Ishikawa (cell line): ENCODE results near the gene DEFB115.

Experiments used
- CEBPB ChIP-seq: IDR thresholded peaks from 2 replicates; pipeline ENCODE4 v1.6.1; 2012
- CREB1 ChIP-seq: IDR thresholded peaks from 2 replicates; pipeline ENCODE4 v1.6.1; 2012; ENCODE audit warnings: low read depth
- EGR1 ChIP-seq: IDR thresholded peaks from 2 replicates; pipeline ENCODE4 v1.6.1; 2012
- EP300 ChIP-seq: IDR thresholded peaks from 2 replicates; pipeline ENCODE4 v1.6.1; 2012; ENCODE audit warnings: borderline replicate concordance
- FOXM1 ChIP-seq: IDR thresholded peaks from 2 replicates; pipeline ENCODE4 v1.6.1; 2012; ENCODE audit warnings: low read depth, borderline replicate concordance
- MAX ChIP-seq: IDR thresholded peaks from 2 replicates; pipeline ENCODE4 v1.6.1; 2012
- NFIC ChIP-seq: IDR thresholded peaks from 2 replicates; pipeline ENCODE4 v1.6.1; 2012
- RAD21 ChIP-seq: IDR thresholded peaks from 2 replicates; pipeline ENCODE4 v1.6.1; 2012; ENCODE audit warnings: low read depth
- REST ChIP-seq: IDR thresholded peaks from 2 replicates; pipeline ENCODE4 v1.6.1; 2012; ENCODE audit warnings: low read depth, mild to moderate bottlenecking
- TAF1 ChIP-seq: IDR thresholded peaks from 2 replicates; pipeline ENCODE4 v1.6.1; 2012; ENCODE audit warnings: low read depth, mild to moderate bottlenecking
- TCF12 ChIP-seq: IDR thresholded peaks from 2 replicates; pipeline ENCODE4 v1.6.1; 2012; ENCODE audit warnings: low read depth
- TEAD4 ChIP-seq: IDR thresholded peaks from 2 replicates; pipeline ENCODE4 v1.6.1; 2012
- USF1 ChIP-seq: IDR thresholded peaks from 2 replicates; pipeline ENCODE4 v1.6.1; 2012
- YY1 ChIP-seq: IDR thresholded peaks from 2 replicates; pipeline ENCODE4 v1.6.1; 2012; ENCODE audit warnings: low read depth
- ZBTB7A ChIP-seq: IDR thresholded peaks from 2 replicates; pipeline ENCODE4 v1.6.1; 2012; ENCODE audit warnings: low read depth

Gene DEFB115

GRCh38 chr20:31257364-31257763 lies at the start of gene DEFB115:
Gene DEFB115, plus strand, starts transcription at chr20:31257664. Its CDS starts 0 bp downstream, at chr20:31257664.
- no peak for TF ChIP-seq EP300
- no peak for TF ChIP-seq TAF1
- no peak for TF ChIP-seq MAX
- no peak for TF ChIP-seq ZBTB7A
- TF ChIP-seq CREB1: no peak
- no peak for TF ChIP-seq USF1
- no peak for TF ChIP-seq TCF12
- TF ChIP-seq YY1: no peak
- no peak for TF ChIP-seq CEBPB
- no peak for TF ChIP-seq TEAD4

- no peak for TF ChIP-seq REST
- TF ChIP-seq EP300: no peak
- TF ChIP-seq TCF12: no peak
- TF ChIP-seq ZBTB7A: no peak
- TF ChIP-seq MAX: no peak
- no peak for TF ChIP-seq CEBPB
- no peak for TF ChIP-seq USF1
- TF ChIP-seq RAD21: no peak
- no peak for TF ChIP-seq TEAD4
- no peak for TF ChIP-seq TAF1
- TF ChIP-seq CREB1: no peak
- no peak for TF ChIP-seq FOXM1
- TF ChIP-seq YY1: no peak
- TF ChIP-seq NFIC: no peak
- no peak for TF ChIP-seq EGR1
Measured at GRCh38 chr20:31236953-31237352, 20.5 kb upstream of the DEFB115 start.

GRCh38 chr20:31237763-31238162 lies 19.7 kb upstream of the DEFB115 start:
- TF ChIP-seq TEAD4 (no peak), RAD21 (no peak), TAF1 (no peak), FOXM1 (no peak), YY1 (no peak), EGR1 (no peak)

- TF ChIP-seq RAD21: no peak
- TF ChIP-seq REST: no peak
- no peak for TF ChIP-seq CREB1
- no peak for TF ChIP-seq EGR1
- TF ChIP-seq TCF12: no peak
- no peak for TF ChIP-seq TEAD4
Measured at GRCh38 chr20:31239139-31239538, 18.3 kb upstream of the DEFB115 start.

GRCh38 chr20:31256959-31257358 lies 505 bp upstream of the DEFB115 start:
- TF ChIP-seq ZBTB7A (no peak), TCF12 (no peak), TAF1 (no peak), NFIC (no peak), RAD21 (no peak), MAX (no peak), FOXM1 (no peak), TEAD4 (no peak), REST (no peak), EP300 (no peak)
